GM10266 (cell line): ENCODE measurements around the gene TMEM63A.
"Not testable (repeated sequence)": the region's sequence is repeated elsewhere in the genome, so short reads cannot be mapped to it uniquely, and the experiment has no call there.

Source experiments
- DNase-seq: peaks from one replicate; pipeline ENCODE4 v3.0.0; 2012; ENCODE audit errors: extremely low spot score
- CTCF ChIP-seq: IDR thresholded peaks from 2 replicates; pipeline ENCODE4 v1.5.1; 2012; ENCODE audit warnings: mild to moderate bottlenecking, low read depth; ENCODE audit not compliant: control insufficient read depth, insufficient read depth; ENCODE audit errors: missing control alignments

Gene TMEM63A

DNA sequence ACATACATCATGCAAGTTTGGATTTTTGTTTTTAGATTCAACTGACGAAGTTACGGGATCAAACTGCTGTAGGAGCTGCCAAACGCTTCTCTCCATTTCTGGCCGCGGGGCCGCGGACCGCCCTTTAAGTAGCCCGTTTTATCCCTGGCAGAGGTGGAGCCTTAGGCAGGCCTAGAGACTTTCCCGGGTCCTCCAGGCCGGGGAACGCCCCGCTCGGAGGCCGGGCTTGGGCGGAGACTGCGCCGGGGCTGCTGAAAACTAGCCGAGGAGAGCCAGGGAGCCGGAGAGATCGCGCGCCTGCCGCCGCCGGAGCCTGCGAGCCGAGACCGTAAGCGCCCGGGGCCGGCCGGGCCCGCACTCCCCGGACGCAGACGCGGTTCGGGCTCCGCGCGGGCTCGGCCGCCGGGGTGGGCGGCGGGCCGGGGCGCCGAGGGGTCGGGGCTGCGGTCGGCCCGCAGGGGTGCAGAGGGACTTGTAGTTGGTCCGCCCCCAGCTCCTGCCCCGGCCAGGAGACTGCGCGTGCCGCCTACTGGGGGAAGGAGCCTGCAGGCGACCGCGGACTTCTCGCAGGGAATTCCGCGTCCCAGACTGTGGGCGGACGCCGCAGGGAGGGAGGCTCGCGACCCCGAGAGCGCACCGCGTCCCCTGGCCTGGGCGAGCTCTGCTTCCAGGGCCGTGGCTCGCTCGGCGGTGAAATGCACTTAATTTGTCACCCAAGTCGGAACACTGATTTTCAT lies 72.2 kb downstream of the TMEM63A start, which contains the start of gene EPHX1:
TSS of gene EPHX1 (plus strand) at position 283 of the 737 bp plus-strand sequence. CDS start 18,606 bp downstream, outside the sequence.
- TF ChIP-seq CTCF: peak; percentile 31
- DNase-seq: peak; percentile 93

DNA sequence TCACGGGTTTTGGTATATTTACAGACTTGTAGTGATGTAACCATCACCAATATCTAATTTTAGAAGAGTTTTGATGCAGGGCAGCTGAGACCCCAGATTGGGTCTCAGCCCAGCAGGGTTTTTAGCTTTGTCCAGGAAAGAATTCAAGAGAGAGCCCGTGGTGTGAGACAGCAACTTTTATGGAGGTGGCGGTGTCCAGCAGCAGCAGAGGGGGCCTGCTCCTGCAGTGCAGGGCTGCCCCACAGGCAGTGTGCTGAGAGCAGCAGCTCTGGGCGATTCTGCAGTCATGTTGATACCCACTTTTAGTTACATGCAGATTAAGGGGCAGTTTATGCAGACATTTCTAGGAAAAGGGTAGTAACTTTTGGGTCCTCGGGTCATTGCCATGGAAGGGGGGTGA lies 74.0 kb downstream of the TMEM63A start:
- DNase-seq: no peak
- TF ChIP-seq CTCF: no peak

DNA sequence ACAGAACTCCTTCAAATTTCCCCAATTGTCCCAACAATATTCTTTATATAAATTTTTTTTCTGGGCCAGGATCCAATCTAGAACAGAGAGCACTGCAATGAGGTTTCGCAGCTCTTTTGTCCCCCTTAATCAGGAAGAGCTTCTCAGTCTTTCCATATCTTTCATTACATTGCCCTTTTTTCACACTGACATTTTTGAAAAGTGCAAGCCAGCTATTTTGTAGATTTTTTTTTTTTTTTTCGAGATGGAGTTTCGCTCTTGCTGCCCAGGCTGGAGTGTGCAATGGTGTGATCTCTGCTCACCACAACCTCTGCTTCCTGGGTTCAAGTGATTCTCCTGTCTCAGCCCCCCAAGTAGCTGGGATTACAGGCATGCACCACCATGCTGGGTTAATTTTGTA lies 75.4 kb downstream of the TMEM63A start:
- DNase-seq: not testable (repeated sequence)

GRCh38 chr1:225806249-225806648 lies 75.9 kb downstream of the TMEM63A start:
- no peak for TF ChIP-seq CTCF
- DNase-seq: no peak

- not testable (repeated sequence) for DNase-seq
Observed at GRCh38 chr1:225801146-225801545, 81.0 kb downstream of the TMEM63A start.

- not testable (repeated sequence) for DNase-seq
Observed at GRCh38 chr1:225796097-225796496, 86.1 kb downstream of the TMEM63A start.
